ENCODE results near the gene RNF146.

RNF146 gene

GRCh38 chr6:127266178-127266891 lies at the start of gene RNF146:
Gene RNF146 (plus strand): TSS chr6:127266864. CDS start chr6:127280339, 13,475 bp downstream.
- Histone ChIP-seq H3K9me2 (replicated peaks; ENCODE audit: low read depth, low read length) (no peaks in the 10 kb centered on the region), H3K4me2 (ENCODE audit: low read depth, low read length, poor library complexity, severe bottlenecking) (peak within 1 kb of the TSS; percentile 78), H3K27me3 (ENCODE audit: insufficient read depth, low read length, poor library complexity, severe bottlenecking) (no peaks in the 10 kb centered on the region), H3K36me3 (ENCODE audit: insufficient read depth, low read length) (no peaks in the 10 kb centered on the region), H3K4me1 (ENCODE audit: insufficient read depth, low read length, poor library complexity, severe bottlenecking) (peaks cover 24% of the 10 kb centered on the region), H3K9me3 (ENCODE audit: insufficient read depth, low read depth, low read length) (no peaks in the 10 kb centered on the region), H3F3A (ENCODE audit: low read depth) (no peaks in the 10 kb centered on the region), H4K20me1 (ENCODE audit: insufficient read depth, low read length, poor library complexity, severe bottlenecking) (peaks cover 41% of the 10 kb centered on the region), H2AFZ (ENCODE audit: low read length) (peak within 1 kb of the TSS; percentile 95), H3K4me3 (ENCODE audit: low read length, poor library complexity, severe bottlenecking) (peak within 1 kb of the TSS; percentile 80), H3K79me2 (ENCODE audit: insufficient read depth, low read length) (peaks cover 46% of the 10 kb centered on the region), H3K9ac (ENCODE audit: low read depth, low read length, poor library complexity, severe bottlenecking) (peak within 1 kb of the TSS; percentile 90)
- no peak for TF ChIP-seq EZH2phosphoT487 (IDR thresholded peaks at IDR 0.05; ENCODE audit: borderline replicate concordance)
- peak; percentile 90 for TF ChIP-seq CTCF (conservative IDR thresholded peaks at IDR 0.05; ENCODE audit: low read length)

- Histone ChIP-seq H2AFZ (ENCODE audit: low read length) (no peak overlapping the region), H3K9ac (ENCODE audit: low read depth, low read length, poor library complexity, severe bottlenecking) (no peak overlapping the region), H3K9me2 (replicated peaks; ENCODE audit: low read depth, low read length) (no peaks in the 10 kb centered on the region), H3K79me2 (ENCODE audit: insufficient read depth, low read length) (no peaks in the 10 kb centered on the region), H3K4me3 (ENCODE audit: low read length, poor library complexity, severe bottlenecking) (no peak overlapping the region), H3K27me3 (ENCODE audit: insufficient read depth, low read length, poor library complexity, severe bottlenecking) (no peaks in the 10 kb centered on the region), H3K4me1 (ENCODE audit: insufficient read depth, low read length, poor library complexity, severe bottlenecking) (peaks cover 5% of the 10 kb centered on the region), H3F3A (ENCODE audit: low read depth) (no peaks in the 10 kb centered on the region), H3K36me3 (ENCODE audit: insufficient read depth, low read length) (no peaks in the 10 kb centered on the region), H4K20me1 (ENCODE audit: insufficient read depth, low read length, poor library complexity, severe bottlenecking) (no peaks in the 10 kb centered on the region), H3K9me3 (ENCODE audit: insufficient read depth, low read depth, low read length) (no peaks in the 10 kb centered on the region), H3K4me2 (ENCODE audit: low read depth, low read length, poor library complexity, severe bottlenecking) (no peak overlapping the region)
- no peak for TF ChIP-seq CTCF (conservative IDR thresholded peaks at IDR 0.05; ENCODE audit: low read length)
- TF ChIP-seq EZH2phosphoT487 (IDR thresholded peaks at IDR 0.05; ENCODE audit: borderline replicate concordance) = no peak
Observed at GRCh38 chr6:127219869-127220268, 46.8 kb upstream of the RNF146 start.

- no peak overlapping the region for H3K9ac ChIP-seq (ENCODE audit: low read depth, low read length, poor library complexity, severe bottlenecking)
- H3K79me2 ChIP-seq (ENCODE audit: insufficient read depth, low read length) = no peaks in the 10 kb centered on the region
- TF ChIP-seq EZH2phosphoT487 (IDR thresholded peaks at IDR 0.05; ENCODE audit: borderline replicate concordance) = no peak
- no peak for TF ChIP-seq CTCF (conservative IDR thresholded peaks at IDR 0.05; ENCODE audit: low read length)
- H3K4me2 ChIP-seq (ENCODE audit: low read depth, low read length, poor library complexity, severe bottlenecking) = no peak overlapping the region
- H3K4me3 ChIP-seq (ENCODE audit: low read length, poor library complexity, severe bottlenecking) = no peak overlapping the region
- H3K36me3 ChIP-seq (ENCODE audit: insufficient read depth, low read length) = no peaks in the 10 kb centered on the region
- H3K9me2 ChIP-seq (replicated peaks; ENCODE audit: low read depth, low read length) = no peaks in the 10 kb centered on the region
- no peaks in the 10 kb centered on the region for H3F3A ChIP-seq (ENCODE audit: low read depth)
- H2AFZ ChIP-seq (ENCODE audit: low read length) = no peak overlapping the region
- no peaks in the 10 kb centered on the region for H4K20me1 ChIP-seq (ENCODE audit: insufficient read depth, low read length, poor library complexity, severe bottlenecking)
- no peaks in the 10 kb centered on the region for H3K9me3 ChIP-seq (ENCODE audit: insufficient read depth, low read depth, low read length)
- H3K27me3 ChIP-seq (ENCODE audit: insufficient read depth, low read length, poor library complexity, severe bottlenecking) = no peaks in the 10 kb centered on the region
- peaks cover 2% of the 10 kb centered on the region for H3K4me1 ChIP-seq (ENCODE audit: insufficient read depth, low read length, poor library complexity, severe bottlenecking)
Observed at GRCh38 chr6:127221201-127221600, 45.5 kb upstream of the RNF146 start.

All from Loucy (cell line).